HG03558 (cell line): ENCODE data around the gene CSN2.
"Not testable (repeated sequence)": the region's sequence is repeated elsewhere in the genome, so short reads cannot be mapped to it uniquely, and the experiment has no call there.

Source experiments
- ATAC-seq: cut with Tn5 transposase; IDR thresholded peaks from one replicate; pipeline ENCODE4 v1.9.1; 2021; ENCODE audit warnings: moderate number of reproducible peaks; ENCODE audit not compliant: unreplicated experiment; ENCODE audit errors: extremely low read depth

CSN2 gene, protein sequence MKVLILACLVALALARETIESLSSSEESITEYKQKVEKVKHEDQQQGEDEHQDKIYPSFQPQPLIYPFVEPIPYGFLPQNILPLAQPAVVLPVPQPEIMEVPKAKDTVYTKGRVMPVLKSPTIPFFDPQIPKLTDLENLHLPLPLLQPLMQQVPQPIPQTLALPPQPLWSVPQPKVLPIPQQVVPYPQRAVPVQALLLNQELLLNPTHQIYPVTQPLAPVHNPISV

DNA sequence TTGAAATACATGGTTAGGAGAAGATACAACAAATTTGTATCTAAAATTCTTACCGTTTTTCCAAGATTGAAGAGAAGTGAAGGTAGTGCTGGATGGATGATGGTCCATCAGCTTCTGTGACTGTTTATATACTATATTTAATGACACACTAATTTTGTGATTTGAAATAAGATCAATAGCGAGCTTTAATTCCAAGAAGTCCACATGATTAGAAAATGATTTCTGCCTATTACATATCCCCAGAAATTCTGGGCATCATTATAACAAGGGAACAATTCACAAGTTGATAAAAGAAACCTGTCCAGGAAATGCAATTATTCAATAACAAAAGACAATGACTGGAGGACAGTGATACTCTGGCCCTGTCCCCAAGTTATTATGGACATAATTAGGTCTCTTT lies at the start of gene CSN2:
Gene CSN2 (minus strand): TSS at position 101 of the 400 bp plus-strand sequence. CDS start 4,733 bp downstream, outside the sequence.
- no peak for ATAC-seq

DNA sequence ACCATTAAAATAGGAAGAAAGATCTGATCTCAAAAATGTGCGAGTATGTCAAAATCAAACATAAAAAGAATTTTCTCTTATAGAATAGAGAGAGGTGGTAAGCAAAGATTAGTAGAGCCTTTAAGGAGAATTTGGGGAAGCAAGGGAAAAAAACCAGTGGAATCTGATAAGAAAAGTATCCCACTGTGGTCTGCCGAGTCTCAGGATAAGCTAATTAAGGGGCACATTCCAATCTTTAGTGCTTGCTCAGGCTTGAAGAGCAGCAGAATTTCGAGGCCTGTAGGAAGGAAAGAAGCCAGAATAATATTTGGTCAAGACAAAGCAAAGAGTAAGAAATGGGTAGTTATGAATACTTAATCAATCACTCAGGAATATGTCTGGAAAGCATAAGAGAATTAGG lies 43.2 kb upstream of the CSN2 start:
- ATAC-seq = no peak

DNA sequence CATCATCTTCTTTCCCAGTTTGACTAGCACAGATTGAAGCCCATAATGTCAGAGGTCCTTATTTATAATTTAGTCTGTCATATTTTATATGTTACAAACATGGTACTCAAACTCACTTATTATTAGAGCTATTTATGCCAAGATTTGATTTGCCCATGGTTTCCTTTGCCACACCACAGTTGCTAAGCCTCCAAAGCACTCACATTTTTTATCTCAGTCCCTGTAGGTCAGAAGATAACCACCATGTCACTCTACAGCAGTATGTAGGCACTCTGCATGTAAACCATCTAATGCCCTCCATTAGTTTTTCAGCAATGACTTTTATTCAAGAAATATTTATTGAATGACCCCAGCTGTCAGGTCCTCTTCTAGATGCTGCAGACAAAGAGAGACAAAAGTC lies 37.0 kb upstream of the CSN2 start:
- ATAC-seq = no peak

DNA sequence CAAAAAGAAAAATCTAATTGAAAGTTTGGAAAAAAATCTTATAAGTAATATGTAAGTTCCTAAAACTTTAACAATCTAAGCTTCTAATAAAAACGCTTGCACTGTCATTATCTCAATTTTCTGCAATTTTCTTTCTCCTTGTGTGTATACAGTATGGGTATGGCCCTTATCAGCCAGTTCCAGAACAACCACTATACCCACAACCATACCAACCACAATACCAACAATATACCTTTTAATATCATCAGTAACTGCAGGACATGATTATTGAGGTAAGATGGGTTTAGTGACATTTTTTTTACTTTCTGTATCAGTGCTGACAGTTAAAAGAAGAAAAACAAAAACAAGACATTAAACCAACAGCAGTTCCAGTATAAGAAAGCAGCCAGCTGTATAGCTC lies 35.2 kb upstream of the CSN2 start:
- ATAC-seq = no peak

DNA sequence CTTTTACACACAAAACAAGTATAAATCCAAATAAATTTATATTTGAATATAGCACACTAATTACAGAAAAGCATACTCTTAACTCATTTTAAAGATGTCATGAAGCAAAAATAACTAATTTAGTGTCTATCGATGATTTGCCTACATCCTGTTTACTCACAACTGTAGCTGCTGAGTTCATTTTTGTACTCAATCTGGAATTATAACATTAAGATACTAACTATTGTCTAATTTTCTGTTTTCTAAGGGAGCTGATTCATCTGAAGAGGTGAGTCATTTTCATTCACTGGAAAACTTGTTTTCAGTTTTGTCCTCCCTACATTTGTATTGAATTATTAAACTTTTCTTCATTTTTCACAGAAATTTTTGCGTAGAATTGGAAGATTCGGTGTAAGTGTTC lies 33.9 kb upstream of the CSN2 start:
- no peak for ATAC-seq

DNA sequence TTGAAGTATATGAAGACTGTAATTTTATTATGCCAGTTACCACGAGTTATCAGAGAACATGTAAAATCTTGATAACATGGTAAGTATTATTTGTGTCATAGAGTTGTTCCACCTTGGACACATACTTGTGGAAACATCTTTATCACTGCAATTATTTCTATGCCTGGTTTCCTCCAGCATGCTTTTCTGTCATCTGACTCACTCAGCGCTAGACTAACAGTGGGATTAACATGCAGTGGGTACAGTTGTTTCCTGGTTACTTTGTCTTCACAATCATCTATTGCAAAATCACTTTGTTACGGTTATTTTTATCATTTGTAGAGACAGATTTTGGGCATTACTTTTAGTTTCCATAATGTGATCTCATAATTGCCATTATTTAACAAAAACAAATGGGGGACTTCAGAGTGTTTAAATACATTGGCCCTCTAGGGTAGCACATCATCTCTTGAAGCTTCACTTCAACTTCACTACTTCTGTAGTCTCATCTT lies 30.0 kb upstream of the CSN2 start, which contains the start of gene STATH:
Gene STATH (plus strand): TSS at position 441 of the 491 bp plus-strand sequence. CDS start 2,472 bp downstream, outside the sequence.
- ATAC-seq = no peak

DNA sequence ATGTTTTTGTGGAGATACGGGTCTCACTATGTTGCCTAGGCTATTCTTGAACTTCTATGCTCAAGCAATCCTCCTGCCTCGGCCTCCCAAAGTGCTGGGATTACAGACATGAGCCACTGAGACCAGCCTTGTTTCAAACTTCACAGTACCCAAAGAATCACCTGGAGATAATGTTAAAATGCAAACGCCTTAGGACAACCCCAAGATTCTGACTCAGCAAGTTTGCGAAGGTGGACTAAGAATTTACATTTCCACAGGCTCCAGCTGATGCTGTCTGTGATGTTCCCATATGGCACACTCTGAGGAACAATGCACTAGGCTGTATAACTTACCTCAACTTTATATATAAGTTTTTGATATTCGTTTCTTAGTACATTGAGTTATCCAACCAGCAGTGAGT lies 29.3 kb upstream of the CSN2 start:
- no peak for ATAC-seq

DNA sequence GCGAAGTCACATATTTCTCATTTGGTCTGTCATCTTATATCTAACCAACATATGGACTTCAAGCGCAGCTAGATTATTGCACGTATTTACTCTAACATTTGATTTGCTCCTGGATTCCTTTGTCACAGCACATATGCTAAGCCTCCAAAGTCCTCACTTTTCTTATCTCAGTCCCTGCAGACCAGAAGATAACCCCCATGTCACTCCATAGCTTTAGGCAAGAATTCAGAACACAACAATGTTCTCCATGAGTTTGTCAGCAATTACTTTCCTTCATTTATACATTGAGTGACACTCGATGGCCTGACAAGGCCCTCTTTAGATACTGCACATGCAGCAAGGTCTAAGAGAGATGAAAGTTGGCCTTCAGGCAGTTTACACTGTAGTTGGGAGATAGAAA lies 25.5 kb upstream of the CSN2 start:
- no peak for ATAC-seq

DNA sequence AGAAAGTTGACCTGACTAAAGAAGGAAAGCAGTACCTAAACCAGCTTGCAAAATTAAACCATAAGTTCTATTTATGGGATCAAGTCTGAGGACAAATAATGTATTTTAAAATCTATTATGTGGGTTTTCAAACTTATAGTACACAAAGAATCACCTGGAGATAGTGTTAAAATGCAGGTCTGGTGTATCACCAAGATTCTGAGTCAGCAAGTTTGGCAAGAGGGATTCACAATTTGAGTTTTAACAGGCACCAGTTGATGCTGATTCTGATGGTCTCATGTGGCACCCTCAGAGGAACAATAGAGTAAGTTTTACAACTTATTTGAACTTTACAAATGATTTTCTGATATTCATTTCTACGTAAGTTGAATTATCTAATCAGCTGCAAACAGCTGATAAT lies 21.1 kb upstream of the CSN2 start:
- ATAC-seq = no peak

DNA sequence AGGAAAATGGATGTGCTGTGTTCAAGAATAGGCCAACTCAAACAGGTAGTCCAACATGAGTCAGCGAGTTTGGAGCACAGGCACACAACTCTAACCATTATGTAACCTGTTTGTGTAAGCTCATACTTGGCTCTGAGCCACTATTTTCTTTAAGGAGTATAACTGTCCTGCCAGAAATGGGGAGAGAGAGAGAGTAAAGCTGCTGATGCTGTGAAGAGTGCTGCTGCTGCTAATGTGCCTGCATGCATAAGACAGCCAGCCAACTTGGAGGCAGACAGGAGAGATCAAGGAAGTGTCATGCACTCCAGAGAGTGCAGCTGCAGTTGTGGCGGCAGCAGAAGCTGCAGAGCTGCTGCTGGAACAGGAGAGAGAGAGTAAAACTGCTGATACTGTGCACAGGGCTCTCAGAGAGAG lies 18.5 kb upstream of the CSN2 start:
- ATAC-seq = peak; percentile 43

DNA sequence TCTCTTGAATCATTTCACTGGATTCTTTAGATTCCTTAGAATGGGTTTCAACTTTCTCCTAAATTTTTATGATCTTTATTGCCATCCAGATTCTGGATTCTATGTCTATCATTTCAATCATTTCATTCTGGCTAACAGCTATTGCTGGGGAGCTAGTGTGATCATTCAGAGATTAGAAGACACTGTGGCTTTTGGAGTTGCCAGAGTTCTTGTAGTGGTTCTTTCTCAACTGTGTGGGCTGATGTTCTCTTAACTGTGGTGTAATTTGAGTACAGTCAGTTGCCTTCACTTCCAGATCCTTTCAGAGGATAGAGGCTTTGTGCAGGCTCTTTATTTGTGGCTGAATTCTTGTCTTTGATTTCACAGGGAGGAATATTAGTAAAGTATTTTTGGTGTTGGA lies 12.1 kb upstream of the CSN2 start:
- no peak for ATAC-seq

DNA sequence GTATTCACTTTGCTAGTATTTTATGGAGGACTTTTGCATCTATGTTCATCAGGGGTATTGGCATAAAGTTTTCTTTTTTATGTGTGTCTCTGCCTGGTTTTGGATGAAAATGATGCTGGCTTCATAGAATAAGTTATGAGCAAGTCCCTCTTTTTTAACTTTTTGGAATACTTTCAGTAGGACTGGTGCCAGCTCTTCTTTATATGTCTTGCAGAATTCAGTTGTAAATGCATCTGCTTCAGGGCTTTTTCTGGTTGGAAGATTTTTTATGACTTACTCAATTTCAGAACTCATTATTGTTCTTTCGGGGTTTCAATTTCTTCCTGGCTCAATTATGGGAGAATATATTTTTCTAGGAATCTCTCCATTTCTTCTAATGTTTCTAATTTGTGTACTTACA lies 9.1 kb upstream of the CSN2 start:
- no peak for ATAC-seq

DNA sequence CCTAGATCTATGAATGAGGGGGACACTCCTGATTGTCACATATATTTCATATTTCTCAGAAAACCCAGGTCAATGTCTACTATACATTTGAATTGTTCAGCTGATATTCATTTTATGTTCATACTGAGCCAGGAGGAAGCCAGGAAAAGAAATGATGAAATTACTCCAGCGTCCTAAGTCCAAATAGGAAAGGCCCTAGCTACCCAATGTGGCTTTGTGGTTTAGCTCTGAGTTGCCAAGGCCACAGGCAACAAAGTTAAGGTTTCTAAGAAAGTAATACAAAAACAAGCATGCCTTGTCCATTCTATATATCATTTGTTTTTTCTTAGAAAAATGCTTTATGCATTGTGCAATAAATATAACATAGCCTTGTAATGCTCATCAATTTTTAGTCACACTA lies 4.5 kb upstream of the CSN2 start:
- no peak for ATAC-seq

DNA sequence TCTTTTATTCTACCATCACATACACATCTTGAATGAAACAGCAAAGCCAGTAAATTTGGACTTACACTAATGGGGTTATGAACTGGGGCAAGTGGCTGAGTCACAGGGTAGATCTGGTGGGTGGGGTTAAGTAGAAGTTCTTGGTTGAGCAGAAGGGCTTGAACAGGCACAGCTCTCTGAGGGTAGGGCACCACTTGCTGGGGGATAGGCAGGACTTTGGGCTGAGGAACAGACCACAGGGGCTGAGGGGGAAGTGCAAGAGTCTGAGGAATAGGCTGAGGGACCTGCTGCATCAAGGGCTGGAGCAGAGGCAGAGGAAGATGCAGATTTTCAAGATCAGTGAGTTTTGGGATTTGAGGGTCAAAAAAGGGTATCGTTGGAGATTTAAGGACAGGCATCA lies 8.3 kb downstream of the CSN2 start:
- no peak for ATAC-seq

DNA sequence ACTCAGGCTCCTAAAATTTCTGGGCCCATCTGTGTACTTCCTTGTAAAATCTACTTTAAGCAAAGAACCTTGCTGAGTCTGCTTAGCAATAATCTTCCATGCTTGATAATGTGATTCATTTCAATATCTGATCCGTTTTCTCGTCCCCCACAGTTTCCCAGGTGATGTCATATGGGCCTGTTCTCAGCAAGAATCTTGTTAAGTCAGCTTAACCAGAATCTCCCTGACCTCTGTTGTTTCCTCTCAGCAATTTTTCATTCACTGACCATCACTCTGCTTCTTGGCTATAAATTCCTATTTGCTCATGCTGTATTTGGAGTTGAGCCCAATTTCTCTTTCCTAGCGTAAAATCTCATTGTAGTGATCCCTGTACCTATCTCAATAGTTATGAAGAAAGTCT lies 13.9 kb downstream of the CSN2 start:
- no peak for ATAC-seq

DNA sequence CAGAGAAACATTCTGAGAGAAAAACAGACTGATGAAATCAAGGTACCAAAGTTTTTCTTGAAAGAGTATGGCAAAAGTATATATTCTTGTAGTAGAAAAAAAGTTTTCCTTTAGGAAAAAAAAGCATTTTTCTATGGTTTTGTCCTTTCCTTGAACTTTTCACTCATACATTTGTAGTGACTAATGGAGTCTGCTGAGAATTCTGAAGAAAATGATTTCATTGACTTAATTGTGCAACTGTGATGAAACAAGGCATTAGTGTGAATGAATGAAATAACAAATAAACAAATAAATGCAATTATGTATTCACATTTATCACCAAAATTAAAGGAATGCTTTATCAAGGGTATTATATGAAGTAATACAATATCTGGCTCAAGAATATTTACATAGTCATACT lies 29.0 kb downstream of the CSN2 start:
- ATAC-seq = no peak

DNA sequence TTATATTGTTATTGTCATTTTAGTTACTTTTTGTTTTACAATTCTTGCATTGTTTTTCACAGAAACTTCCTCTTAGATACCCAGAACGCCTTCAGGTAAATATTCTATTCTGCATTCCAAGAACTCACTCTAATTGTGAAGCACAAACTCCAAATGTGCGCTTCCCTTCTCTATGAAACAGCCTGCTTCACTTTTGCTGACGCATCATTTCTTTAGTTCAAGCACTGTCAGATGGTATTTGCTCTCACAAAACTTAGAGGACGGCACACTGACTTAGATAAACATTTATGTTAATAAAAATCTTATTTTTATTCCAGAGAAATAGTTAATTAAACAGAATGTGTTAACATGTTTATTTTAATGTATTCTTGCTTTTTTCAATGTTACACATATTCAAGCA lies 31.4 kb downstream of the CSN2 start:
- no peak for ATAC-seq

DNA sequence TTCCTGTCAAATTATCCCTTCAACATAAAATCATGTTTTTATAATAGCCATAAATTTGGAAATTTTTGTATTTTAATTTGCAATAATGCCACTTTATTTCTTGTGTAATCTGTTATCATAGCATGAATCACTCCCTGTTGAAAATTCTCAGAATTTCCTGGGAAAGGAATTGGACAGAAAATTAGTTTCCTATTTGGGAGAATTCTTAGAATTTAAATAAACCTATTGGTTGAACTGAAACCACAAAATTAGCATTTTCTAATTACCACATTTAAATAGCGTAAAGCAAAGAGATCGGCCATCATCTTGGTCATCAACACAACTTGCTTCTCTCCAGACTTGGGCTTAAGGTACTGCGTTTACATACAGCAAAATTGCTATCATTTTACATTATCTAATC lies 34.8 kb downstream of the CSN2 start, which contains the start of gene CSN1S1:
Gene CSN1S1 (plus strand): TSS at position 301 of the 400 bp plus-strand sequence. CDS start 1,488 bp downstream, outside the sequence.
- ATAC-seq = no peak

DNA sequence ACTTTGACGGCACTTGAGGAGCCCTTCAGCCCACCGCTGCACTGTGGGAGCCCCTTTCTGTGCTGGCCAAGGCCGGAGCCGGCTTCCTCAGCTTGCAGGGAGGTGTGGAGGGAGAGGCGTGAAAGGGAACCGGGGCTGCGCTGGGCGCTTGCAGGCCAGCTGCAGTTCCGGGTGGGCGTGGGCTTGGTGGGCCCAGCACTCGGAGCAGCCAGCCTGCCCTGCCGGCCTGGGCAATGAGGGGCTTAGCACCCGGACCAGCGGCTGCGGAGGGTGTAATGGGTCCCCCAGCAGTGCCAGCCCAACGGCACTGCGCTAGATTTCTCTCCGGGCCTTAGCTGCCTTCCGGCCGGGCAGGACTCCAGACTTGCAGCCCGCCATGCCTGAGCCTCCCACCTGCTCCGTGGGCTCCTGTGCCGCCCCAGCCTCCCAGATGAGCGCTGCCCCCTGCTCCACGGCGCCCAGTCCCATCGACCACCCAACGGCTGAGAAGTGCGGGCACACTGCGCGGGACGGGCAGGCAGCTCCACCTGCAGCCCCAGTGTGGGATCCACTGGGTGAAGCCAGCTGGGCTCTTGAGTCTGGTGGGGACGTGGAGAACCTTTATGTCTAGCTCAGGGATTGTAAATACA lies 41.6 kb downstream of the CSN2 start:
- not testable (repeated sequence) for ATAC-seq

DNA sequence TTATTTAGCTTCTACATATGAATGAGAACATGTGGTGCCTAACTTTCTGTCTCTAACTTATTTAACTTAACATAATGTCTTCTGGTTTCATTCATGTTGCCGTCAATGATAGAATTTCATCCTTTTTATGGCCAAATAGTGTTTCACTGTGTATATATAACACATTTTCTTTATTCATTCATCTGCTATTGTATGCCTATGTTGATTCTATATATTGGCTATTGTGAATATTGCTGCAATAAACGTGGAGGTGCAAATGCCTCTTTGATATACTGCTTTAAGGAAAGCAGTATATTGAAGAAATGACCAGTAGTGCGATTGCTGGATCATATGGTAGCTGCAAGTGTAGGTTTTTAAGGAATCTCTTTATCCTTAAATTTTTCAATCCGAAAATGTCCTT lies 44.7 kb downstream of the CSN2 start:
- ATAC-seq = no peak

DNA sequence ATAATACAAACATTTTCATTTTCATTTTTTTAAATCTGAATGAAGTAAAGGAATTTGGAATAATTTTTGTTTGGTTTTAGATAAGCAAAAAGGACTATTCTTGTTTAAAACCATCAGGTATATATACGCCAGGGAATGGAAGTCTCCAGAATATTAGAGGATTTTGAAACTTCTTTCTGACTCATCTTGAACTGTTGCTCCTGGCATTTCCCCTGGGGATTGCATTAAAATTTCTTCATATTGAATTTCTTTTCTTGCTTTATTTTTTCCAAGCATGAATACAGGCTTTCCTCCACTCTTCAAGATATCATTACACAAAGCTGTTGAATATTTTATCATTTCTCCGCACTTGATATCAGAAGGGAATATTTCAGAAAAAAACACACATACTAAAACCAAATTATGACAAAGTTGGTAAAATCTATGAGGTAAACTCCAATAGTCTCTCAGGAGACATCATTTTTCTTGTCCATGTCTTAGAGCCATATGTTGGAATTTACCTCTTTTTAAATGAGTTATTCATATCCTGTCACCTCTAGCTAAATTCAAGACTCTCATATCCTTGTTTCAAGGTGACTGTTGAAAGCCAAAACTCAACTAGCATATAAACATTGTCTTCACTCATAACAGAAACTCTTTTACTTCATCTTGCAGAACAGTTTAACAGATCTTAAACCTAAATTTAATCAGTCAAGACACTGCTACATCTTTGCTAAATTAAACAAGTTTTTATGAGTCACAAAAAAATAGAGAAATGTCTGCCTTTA lies 55.3 kb downstream of the CSN2 start:
- ATAC-seq = peak; percentile 83
